NT2/D1 (cell line): Measurements from ENCODE around the gene MEOX2.

Source experiments
- DNase-seq: peaks from one replicate; pipeline ENCODE4 v3.0.0-alpha.2; 2011; ENCODE audit warnings: low read depth, low spot score
- H3K27me3 ChIP-seq: 2 replicates; pipeline ENCODE4 v1.6.0; 2011; ENCODE audit warnings: mild to moderate bottlenecking; ENCODE audit not compliant: insufficient read length, insufficient read depth
- H3K36me3 ChIP-seq: 2 replicates; pipeline ENCODE4 v1.6.1; 2011; ENCODE audit warnings: mild to moderate bottlenecking, low read length, mixed read lengths; ENCODE audit not compliant: insufficient read depth, insufficient read length
- H3K4me1 ChIP-seq: 2 replicates; pipeline ENCODE4 v1.5.1; 2011; ENCODE audit not compliant: insufficient read depth, insufficient read length
- H3K4me3 ChIP-seq: 2 replicates; pipeline ENCODE4 v1.5.1; 2011; ENCODE audit warnings: low read depth; ENCODE audit not compliant: insufficient read length
- H3K9ac ChIP-seq: 2 replicates; pipeline ENCODE4 v1.6.0; 2011; ENCODE audit warnings: low read depth; ENCODE audit not compliant: insufficient read length
- H3K9me3 ChIP-seq: 2 replicates; pipeline ENCODE4 v1.5.1; 2011; ENCODE audit warnings: mild to moderate bottlenecking, low read length; ENCODE audit not compliant: insufficient read depth
- SUZ12 ChIP-seq: IDR thresholded peaks from 2 replicates; pipeline ENCODE4 v1.6.1; 2011; ENCODE audit not compliant: insufficient read length, insufficient read depth; ENCODE audit errors: extremely low read depth
- YY1 ChIP-seq: IDR thresholded peaks from 2 replicates; pipeline ENCODE4 v1.6.1; 2011; ENCODE audit not compliant: insufficient read length, insufficient read depth
- ZNF274 ChIP-seq: IDR thresholded peaks from 2 replicates; pipeline ENCODE4 v1.6.1; 2011; ENCODE audit warnings: mild to moderate bottlenecking, low read depth, low read length

The MEOX2 gene

DNA sequence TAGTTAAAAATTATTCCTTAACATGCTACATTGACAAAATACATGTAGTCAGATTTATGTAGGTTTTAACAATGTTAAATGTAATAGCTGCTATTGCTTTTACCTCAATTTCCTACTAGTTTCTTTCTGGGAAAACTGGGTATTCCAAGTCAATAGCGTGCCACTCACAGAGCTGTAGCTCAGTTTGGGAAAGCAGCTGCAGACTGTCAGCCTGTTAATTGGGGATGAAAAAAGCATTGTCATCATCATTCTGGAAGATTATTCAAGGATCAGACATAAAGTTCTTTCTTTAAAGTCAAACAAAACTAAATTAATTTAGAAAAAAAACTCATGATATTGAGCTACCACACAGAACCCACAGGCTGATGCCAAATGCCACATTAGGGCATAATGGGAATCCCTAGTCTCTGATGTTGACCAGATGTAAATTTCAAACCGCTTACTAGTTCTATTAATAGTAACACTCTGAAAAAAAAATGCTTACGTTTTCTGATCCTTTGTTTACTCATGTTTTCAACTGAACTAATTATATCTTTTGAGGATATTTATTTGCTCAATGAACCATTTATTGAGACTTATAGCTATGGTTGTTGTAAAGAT, 105.0 kb downstream of the MEOX2 start:
- Histone ChIP-seq H3K4me3 (no peak overlapping the region), H3K9ac (no peak overlapping the region), H3K27me3 (no peaks in the 10 kb centered on the region), H3K4me1 (no peaks in the 10 kb centered on the region), H3K36me3 (no peaks in the 10 kb centered on the region), H3K9me3 (peaks cover 22% of the 10 kb centered on the region)
- no peak for TF ChIP-seq ZNF274
- no peak for TF ChIP-seq SUZ12
- no peak for TF ChIP-seq YY1
- no peak for DNase-seq

GRCh38 chr7:15580604-15581351, 105.7 kb downstream of the MEOX2 start:
- no peaks in the 10 kb centered on the region for H3K36me3 ChIP-seq
- DNase-seq, result no peak
- TF ChIP-seq SUZ12, result no peak
- TF ChIP-seq YY1, result no peak
- no peak for TF ChIP-seq ZNF274

GRCh38 chr7:15577600-15577999, 108.9 kb downstream of the MEOX2 start:
- TF ChIP-seq SUZ12 (no peak), YY1 (no peak), ZNF274 (no peak)
- Histone ChIP-seq H3K27me3 (no peaks in the 10 kb centered on the region), H3K4me3 (no peak overlapping the region), H3K9ac (no peak overlapping the region), H3K36me3 (no peaks in the 10 kb centered on the region), H3K4me1 (no peaks in the 10 kb centered on the region), H3K9me3 (no peaks in the 10 kb centered on the region)
- no peak for DNase-seq

More at GRCh38 chr7:15580604-15581351, 105.7 kb downstream of the MEOX2 start:
- Histone ChIP-seq H3K4me1 (no peaks in the 10 kb centered on the region), H3K9ac (no peak overlapping the region), H3K9me3 (peaks cover 17% of the 10 kb centered on the region), H3K4me3 (no peak overlapping the region), H3K27me3 (no peaks in the 10 kb centered on the region)

DNA sequence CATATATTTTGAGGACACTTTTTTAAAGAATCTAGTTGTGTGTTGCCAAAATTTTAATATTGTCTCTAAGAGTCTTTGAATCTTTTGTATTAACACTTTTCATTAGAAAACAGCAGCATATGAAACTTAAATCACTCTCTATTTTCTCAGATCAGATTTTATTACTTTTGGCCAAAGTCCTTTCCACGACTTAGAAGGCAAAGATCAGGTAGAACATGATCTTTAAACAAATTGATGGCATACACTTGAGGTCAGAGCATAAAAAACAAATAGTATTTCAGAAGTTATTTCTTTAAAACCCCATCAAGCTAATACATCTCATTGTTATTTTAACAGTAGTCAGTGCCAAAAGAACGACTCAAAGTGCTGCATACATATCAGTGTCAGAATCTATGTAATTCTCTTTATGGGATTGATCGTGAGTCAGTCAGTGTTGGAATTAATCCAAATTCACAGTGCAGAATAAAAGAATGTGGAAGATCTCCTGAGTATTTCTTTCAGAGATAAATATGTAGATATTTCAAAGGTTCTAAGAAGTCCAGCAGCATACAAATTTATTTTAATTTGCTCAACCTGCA, 115.1 kb downstream of the MEOX2 start:
- DNase-seq, result no peak

DNA sequence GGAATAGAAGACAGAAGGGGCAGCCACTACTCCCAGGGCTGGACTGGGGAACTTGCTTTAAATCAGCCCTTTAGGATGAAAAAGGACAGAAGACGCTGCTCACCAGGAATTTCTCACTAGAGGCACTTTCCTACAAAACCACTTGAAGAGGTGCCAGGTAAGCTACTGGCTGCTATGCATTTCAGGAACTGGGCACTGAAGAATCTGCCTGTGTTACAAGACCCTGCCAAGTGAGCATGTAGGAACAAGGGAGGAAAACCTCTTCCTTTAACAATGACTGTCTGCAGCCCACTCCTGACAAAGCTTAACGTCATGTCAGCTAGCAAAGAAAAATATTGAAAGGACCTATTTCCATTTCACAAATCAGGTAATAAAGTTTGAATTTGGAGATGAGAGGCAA, 118.8 kb downstream of the MEOX2 start:
- no peak for DNase-seq

More for the DNA sequence above, 115.1 kb downstream of the MEOX2 start:
- TF ChIP-seq ZNF274 (no peak), YY1 (no peak), SUZ12 (no peak)
- Histone ChIP-seq H3K9ac (no peak overlapping the region), H3K9me3 (no peaks in the 10 kb centered on the region), H3K36me3 (no peaks in the 10 kb centered on the region), H3K4me1 (no peaks in the 10 kb centered on the region), H3K4me3 (no peak overlapping the region), H3K27me3 (no peaks in the 10 kb centered on the region)

GRCh38 chr7:15567036-15567435, 119.4 kb downstream of the MEOX2 start:
- Histone ChIP-seq H3K4me1 (no peaks in the 10 kb centered on the region), H3K4me3 (no peak overlapping the region), H3K9me3 (no peaks in the 10 kb centered on the region), H3K27me3 (no peaks in the 10 kb centered on the region), H3K9ac (no peak overlapping the region), H3K36me3 (no peaks in the 10 kb centered on the region)
- DNase-seq, result no peak
- TF ChIP-seq SUZ12 (no peak), ZNF274 (no peak), YY1 (no peak)

More for the DNA sequence above, 118.8 kb downstream of the MEOX2 start:
- Histone ChIP-seq H3K4me3 (no peak overlapping the region), H3K9ac (no peak overlapping the region), H3K4me1 (no peaks in the 10 kb centered on the region), H3K36me3 (no peaks in the 10 kb centered on the region), H3K9me3 (no peaks in the 10 kb centered on the region), H3K27me3 (no peaks in the 10 kb centered on the region)
- TF ChIP-seq SUZ12, result no peak
- no peak for TF ChIP-seq YY1
- no peak for TF ChIP-seq ZNF274

DNA sequence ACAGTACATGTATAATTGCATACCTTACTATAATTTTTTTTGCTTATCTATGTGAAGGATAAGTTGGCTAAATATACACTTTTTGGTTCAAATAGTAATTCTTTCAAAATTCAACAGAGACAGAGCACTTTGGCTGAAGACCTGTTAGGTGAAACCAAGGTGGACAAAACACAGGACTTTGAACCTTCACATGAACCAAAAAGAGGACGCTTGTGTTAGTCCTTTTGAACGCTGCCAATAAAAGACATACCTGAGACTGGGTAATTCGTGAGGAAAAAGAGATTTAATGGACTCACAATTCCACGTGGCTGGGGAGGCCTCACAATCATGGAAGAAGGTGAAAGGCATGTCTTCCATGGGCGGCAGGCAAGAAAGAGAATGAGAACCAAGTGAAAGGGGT, 120.0 kb downstream of the MEOX2 start:
- Histone ChIP-seq H3K4me1 (no peaks in the 10 kb centered on the region), H3K9ac (no peak overlapping the region), H3K9me3 (no peaks in the 10 kb centered on the region), H3K36me3 (no peaks in the 10 kb centered on the region), H3K27me3 (no peaks in the 10 kb centered on the region), H3K4me3 (no peak overlapping the region)
- TF ChIP-seq YY1 (no peak), SUZ12 (no peak), ZNF274 (no peak)
- no peak for DNase-seq
